Measurements from ENCODE around the gene MSL3. TPM values are rescaled to one million over a fixed set of nuclear protein-coding genes. Genes with fewer than 3 reads are reported as not detected.

The MSL3 gene
- total RNA-seq, 1 experiment from 2014 or later: 13.4 TPM

DNA sequence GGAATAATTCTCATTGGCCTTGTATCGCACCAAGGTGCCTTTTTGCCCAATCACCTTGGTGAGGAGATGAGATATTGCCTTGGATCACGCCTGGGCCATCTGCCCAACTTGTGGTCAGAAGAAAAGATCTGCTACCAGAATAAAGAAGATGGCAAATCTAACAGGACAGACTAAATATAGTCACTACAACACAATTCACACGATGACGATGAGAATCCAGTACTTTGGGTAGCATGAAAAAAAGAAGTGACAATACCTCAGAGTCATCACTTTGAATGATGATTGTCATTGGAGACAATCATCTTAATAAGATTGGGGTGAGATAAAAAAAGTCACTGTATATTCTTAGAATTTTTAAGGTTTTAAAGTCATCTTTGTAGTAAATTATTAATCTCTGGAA is 7.3 kb upstream of the MSL3 start:
- TF ChIP-seq FOXP1 (CRISPR knock-in tag; IDR thresholded peaks at IDR 0.05; ENCODE audit: borderline replicate concordance) (no peak), FOXJ3 (CRISPR knock-in tag; IDR thresholded peaks at IDR 0.05; ENCODE audit: borderline replicate concordance) (no peak), PRRX2 (CRISPR knock-in tag; IDR thresholded peaks at IDR 0.05) (no peak), TEAD4 (CRISPR knock-in tag; IDR thresholded peaks at IDR 0.05) (no peak), ELF4 (CRISPR knock-in tag; IDR thresholded peaks at IDR 0.05; ENCODE audit: low read depth) (no peak), SP1 (CRISPR knock-in tag; conservative IDR thresholded peaks at IDR 0.05) (no peak)
- TF ChIP-seq, protein P1, sequence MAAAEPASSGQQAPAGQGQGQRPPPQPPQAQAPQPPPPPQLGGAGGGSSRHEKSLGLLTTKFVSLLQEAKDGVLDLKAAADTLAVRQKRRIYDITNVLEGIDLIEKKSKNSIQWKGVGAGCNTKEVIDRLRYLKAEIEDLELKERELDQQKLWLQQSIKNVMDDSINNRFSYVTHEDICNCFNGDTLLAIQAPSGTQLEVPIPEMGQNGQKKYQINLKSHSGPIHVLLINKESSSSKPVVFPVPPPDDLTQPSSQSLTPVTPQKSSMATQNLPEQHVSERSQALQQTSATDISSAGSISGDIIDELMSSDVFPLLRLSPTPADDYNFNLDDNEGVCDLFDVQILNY (CRISPR knock-in tag; IDR thresholded peaks at IDR 0.05): no peak
- TF ChIP-seq, protein P2, sequence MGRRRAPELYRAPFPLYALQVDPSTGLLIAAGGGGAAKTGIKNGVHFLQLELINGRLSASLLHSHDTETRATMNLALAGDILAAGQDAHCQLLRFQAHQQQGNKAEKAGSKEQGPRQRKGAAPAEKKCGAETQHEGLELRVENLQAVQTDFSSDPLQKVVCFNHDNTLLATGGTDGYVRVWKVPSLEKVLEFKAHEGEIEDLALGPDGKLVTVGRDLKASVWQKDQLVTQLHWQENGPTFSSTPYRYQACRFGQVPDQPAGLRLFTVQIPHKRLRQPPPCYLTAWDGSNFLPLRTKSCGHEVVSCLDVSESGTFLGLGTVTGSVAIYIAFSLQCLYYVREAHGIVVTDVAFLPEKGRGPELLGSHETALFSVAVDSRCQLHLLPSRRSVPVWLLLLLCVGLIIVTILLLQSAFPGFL (CRISPR knock-in tag; IDR thresholded peaks at IDR 0.05; ENCODE audit: borderline replicate concordance): no peak
- TF ChIP-seq, protein P3, sequence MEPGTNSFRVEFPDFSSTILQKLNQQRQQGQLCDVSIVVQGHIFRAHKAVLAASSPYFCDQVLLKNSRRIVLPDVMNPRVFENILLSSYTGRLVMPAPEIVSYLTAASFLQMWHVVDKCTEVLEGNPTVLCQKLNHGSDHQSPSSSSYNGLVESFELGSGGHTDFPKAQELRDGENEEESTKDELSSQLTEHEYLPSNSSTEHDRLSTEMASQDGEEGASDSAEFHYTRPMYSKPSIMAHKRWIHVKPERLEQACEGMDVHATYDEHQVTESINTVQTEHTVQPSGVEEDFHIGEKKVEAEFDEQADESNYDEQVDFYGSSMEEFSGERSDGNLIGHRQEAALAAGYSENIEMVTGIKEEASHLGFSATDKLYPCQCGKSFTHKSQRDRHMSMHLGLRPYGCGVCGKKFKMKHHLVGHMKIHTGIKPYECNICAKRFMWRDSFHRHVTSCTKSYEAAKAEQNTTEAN (CRISPR knock-in tag; IDR thresholded peaks at IDR 0.05): no peak
- TF ChIP-seq, protein P4, sequence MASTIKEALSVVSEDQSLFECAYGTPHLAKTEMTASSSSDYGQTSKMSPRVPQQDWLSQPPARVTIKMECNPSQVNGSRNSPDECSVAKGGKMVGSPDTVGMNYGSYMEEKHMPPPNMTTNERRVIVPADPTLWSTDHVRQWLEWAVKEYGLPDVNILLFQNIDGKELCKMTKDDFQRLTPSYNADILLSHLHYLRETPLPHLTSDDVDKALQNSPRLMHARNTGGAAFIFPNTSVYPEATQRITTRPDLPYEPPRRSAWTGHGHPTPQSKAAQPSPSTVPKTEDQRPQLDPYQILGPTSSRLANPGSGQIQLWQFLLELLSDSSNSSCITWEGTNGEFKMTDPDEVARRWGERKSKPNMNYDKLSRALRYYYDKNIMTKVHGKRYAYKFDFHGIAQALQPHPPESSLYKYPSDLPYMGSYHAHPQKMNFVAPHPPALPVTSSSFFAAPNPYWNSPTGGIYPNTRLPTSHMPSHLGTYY (CRISPR knock-in tag; IDR thresholded peaks at IDR 0.05): no peak
- ATAC-seq: no peak
- Mint-ChIP-seq H3K27me3 (ENCODE audit: low read depth) (peaks cover 19% of the 10 kb centered on the region), H3K9me3 (no peaks in the 10 kb centered on the region), H3K4me1 (0 out of 2 replicates have a peak, but pooled peaks cover 2% of the 10 kb centered on the region), H3K36me3 (no peaks in the 10 kb centered on the region), H3K4me3 (no peak overlapping the region), H3K27ac (no peak overlapping the region)
- CTCF ChIA-PET: interaction anchor here (1.0 kb wide), 1 partner anchor 37 kb away, joined by 3 read pairs; no protein-coding TSS in a partner anchor
- DNase-seq (ENCODE audit: low spot score): no peak
- POLR2A ChIA-PET: no interaction called here

DNA sequence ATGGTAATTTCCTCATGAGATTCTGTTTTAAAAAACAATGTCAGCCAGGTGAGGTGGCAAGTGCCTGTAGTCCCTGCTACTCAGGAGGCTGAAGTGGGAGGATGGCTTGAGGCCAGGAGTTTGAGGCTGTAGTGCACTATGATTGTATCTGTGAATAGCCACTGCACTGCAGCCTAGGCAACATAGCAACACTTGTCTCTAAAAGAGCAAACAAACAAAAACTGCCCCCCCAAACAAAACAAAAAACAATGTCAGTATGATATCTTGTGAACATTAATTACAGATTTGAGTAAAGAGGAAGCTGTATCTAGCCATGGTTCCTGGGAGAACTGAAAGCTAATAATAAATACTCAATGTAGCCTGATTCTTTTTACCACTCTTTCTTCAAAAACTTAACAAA is 6.8 kb upstream of the MSL3 start:
- no peak for TF ChIP-seq NR2C2 (CRISPR knock-in tag; IDR thresholded peaks at IDR 0.05)
- TF ChIP-seq NFE2L1 (CRISPR knock-in tag; IDR thresholded peaks at IDR 0.05): no peak
- no peak for TF ChIP-seq ZNF232 (CRISPR knock-in tag; IDR thresholded peaks at IDR 0.05)
- DNase-seq (ENCODE audit: low spot score): no peak
- Mint-ChIP-seq H3K9me3 (no peaks in the 10 kb centered on the region), H3K27me3 (ENCODE audit: low read depth) (peaks cover 24% of the 10 kb centered on the region), H3K4me3 (no peak overlapping the region), H3K27ac (no peak overlapping the region), H3K4me1 (0 out of 2 replicates have a peak, but pooled peaks cover 3% of the 10 kb centered on the region), H3K36me3 (no peaks in the 10 kb centered on the region)
- no peak for ATAC-seq
- POLR2A ChIA-PET: no interaction called here
- CTCF ChIA-PET: interaction anchor here (1.0 kb wide), 1 partner anchor 36 kb away, joined by 3 read pairs; no protein-coding TSS in a partner anchor

DNA sequence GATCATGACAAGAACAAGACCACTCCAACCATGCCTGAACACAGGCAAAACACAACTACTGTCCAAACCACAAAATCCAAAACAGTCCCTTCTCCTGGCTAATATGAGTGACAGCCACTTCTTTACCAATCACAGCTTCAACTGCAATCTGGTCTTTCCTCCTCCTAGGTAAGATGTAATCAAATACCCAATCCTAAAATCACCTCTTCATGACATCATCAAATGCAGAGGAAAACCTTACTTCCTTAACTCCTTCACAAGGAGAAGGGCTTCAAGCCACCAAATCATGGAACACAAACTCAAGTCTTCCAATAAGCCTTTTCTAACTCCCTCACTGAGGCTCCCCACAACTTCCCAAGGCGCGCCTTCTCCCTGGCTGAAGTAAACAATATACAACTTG is 4.4 kb upstream of the MSL3 start:
- ATAC-seq (no peak), DNase-seq (ENCODE audit: low spot score) (no peak)
- CTCF ChIA-PET: no interaction called here
- H3K4me1 Mint-ChIP-seq: peaks cover 9% of the 10 kb centered on the region; the same call in 1 of the 2 replicates
- TF ChIP-seq, protein P5, sequence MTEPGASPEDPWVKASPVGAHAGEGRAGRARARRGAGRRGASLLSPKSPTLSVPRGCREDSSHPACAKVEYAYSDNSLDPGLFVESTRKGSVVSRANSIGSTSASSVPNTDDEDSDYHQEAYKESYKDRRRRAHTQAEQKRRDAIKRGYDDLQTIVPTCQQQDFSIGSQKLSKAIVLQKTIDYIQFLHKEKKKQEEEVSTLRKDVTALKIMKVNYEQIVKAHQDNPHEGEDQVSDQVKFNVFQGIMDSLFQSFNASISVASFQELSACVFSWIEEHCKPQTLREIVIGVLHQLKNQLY (CRISPR knock-in tag; IDR thresholded peaks at IDR 0.05): no peak
- no peak overlapping the region for H3K27ac Mint-ChIP-seq
- H3K27me3 Mint-ChIP-seq (ENCODE audit: low read depth): peaks cover 35% of the 10 kb centered on the region
- H3K4me3 Mint-ChIP-seq: no peak overlapping the region
- no peaks in the 10 kb centered on the region for H3K9me3 Mint-ChIP-seq
- POLR2A ChIA-PET: no interaction called here
- H3K36me3 Mint-ChIP-seq: no peaks in the 10 kb centered on the region
